GM23248 (cell line): ENCODE measurements around the gene RFX2.

Experiments used
- EZH2 ChIP-seq: fragments of 200-600 bp; sonication (generic); IDR thresholded peaks from 2 replicates; pipeline ENCODE4 v1.6.1; 2018; ENCODE audit warnings: antibody characterized with exemption, mild to moderate bottlenecking; ENCODE audit not compliant: insufficient read depth, poor library complexity, severe bottlenecking
- EZH2phosphoT487 ChIP-seq: fragments of 200-600 bp; sonication (generic); IDR thresholded peaks from 2 replicates; pipeline ENCODE4 v1.6.1; 2018; ENCODE audit warnings: antibody characterized with exemption, moderate library complexity, mild to moderate bottlenecking, low read depth; ENCODE audit not compliant: insufficient read depth

- TF ChIP-seq EZH2 (no peak), EZH2phosphoT487 (no peak)
Measured at GRCh38 chr19:6059988-6060599, 50.2 kb downstream of the RFX2 start.
